GM15510 (cell line): ENCODE results near the gene PLEKHM3.

Experiments used
- POLR2A ChIP-seq: IDR thresholded peaks from 3 replicates; pipeline ENCODE4 v1.6.1; 2011; ENCODE audit warnings: borderline replicate concordance; ENCODE audit not compliant: insufficient read length; ENCODE audit errors: extremely low read depth

The PLEKHM3 gene

GRCh38 chr2:207930747-207931146 is 94.6 kb downstream of the PLEKHM3 start:
- no peak for TF ChIP-seq POLR2A

DNA sequence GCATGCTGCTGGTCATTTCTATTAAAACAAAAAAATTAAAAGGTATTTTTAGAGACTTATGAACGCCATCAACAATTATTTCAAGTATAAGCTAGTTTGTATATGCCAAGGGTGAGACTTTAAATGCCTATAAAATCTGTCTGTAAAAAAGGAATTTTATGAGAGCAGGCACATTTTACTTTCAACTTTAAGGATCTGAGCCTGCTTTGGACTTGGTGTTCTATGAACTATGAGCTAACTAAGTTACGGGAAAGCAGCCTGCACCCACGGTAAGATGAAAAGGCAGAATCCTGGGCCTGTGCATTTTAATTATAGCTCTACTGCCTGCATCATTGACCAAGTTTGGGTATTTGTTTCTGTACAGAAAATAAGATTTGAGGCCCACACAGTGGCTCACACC is 95.4 kb downstream of the PLEKHM3 start:
- TF ChIP-seq POLR2A, result no peak

DNA sequence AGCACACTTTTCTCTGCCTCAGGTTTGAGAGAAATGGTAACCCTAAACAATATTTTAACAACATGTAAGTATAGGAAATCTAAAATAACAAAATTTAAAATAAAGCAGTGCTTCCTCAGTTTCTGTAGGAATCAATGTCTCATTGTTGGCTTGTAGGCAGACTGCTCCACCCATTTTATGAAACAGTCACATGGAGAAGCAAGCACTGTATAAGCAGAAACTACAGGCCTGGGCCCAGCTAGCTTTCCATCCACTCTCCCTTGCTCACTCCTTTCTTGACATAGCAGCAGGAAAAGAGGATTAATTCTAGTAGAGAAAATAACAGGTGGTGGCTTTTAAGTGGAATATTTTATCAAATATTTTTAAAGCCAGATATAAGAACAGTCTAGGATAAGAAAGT is 97.2 kb downstream of the PLEKHM3 start:
- TF ChIP-seq POLR2A, result no peak

DNA sequence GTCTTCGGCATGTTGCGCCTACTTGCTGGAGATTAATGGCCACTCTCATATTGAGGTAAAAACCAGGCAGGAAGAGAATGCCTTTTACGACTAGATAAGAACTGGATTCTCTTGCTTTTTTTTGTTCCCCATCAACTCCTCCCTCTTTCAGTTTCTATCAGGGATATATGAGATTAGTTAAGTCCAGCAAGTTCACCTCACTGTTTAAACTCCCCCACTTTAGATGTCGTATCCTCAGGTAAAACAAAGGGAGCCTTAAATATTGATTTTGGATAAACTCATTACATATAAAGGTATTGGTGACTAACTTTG is 98.4 kb downstream of the PLEKHM3 start:
- TF ChIP-seq POLR2A, result no peak

DNA sequence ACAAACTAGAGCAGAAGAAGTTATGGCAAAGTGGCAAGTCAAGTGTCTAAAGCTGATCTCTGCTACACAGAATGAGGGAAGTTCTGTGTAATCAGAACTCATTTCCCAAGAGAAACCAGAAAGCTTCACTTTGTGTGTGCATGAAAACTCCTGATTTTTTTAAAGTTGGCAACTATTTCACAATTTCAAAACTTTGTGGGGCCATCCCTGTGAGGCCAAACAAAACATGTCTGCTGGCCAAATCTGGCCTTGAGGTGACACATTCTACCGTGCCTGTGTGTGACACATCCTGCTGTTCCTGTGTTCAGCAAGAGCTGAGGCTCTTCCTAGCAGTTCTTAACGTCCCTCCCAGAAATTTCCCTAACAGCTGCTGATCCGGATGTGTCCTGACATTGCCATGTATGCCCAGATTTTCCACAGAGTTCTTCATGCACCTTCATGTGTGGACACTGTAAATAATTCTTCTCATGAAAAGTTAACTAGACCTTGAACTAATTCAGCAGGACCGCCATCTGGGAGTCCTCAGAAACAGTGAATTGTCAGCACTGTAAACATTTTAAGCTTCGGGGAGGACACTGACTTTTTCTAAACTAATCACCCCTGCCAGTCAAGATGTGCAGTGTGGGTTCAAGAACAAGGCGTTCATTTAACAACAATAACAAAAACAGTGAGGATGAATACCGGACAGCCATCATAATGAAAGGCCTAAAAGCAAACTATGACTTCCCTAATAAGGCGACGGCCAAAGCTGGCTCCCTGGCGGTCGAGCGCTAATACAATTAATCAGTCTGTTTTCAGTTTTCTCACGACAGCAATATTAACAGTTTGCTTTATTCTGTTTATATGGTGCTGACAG is 99.0 kb downstream of the PLEKHM3 start:
- TF ChIP-seq POLR2A, result no peak

DNA sequence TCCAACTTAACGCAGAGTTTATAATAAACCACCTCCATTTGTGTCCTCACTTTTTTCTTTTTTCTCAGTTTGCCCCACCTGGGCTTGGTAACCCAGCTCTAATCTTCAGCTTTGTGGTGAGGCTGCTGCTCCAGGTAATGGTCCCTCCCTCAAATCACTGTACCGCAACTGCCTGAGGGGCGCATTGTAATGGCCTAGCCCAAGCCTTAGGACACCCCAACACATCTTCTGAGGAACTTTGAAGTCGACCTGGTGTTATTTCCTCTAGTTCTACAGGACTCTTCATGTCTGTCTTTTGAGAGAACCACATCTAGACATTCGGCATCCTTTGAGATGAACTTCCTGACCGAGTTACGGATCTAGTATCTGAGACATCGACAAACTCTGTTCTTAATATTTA is 99.7 kb downstream of the PLEKHM3 start:
- no peak for TF ChIP-seq POLR2A

DNA sequence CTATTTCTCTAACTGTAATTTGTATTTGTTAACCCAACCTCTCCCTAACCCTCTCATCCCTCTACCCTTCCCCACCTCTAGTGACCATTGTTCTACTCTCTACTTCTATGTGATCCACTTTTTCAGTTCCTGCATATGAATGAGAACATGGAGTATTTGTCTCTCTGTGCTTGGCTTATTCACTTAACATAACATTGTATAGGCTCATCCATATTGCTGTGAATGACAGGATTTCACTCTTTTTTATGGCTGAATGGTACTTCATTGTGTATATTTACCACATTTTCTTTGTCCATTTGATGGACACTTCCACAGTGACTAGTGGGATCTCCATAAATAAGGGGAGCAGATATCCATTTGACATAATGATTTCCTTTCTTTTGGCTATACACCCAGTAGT is 103.7 kb downstream of the PLEKHM3 start:
- TF ChIP-seq POLR2A, result no peak

DNA sequence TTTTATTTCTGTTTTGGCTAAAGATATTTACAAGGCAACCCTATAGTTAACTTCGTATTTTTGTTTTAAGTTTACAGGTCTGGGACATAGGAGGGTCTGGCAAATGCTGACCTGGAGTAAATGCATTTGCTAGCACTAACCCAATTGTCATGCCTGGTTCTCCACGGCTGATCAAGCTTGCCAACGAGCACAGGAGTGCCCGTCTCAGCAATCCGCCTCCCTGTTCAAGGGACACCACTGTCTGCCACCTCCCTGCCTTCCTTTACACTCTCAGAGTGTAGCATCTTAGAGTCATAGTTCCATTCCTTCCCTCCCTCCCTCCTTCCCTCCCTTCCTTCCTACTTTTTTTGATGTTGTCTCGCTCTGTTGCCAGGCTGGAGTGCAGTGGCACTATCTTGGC is 104.6 kb downstream of the PLEKHM3 start:
- no peak for TF ChIP-seq POLR2A

DNA sequence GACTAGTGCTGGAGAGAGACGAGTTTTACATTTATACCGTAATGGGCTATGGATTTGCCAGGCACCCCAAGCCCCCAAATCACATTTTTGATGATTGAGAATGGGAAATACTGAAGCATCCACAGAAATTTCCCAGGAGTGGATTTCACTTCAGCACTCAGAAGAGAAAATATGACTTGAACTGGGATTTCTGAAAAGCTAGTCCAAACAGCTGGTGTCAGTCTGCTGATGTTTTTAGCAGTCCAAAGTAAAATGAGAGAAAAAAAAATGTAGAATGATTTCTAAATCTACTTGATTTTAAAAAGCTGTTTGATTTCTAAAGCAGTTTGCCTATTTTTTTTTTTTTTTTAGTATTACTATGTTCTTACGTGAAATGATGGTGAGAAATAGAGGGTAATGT is 105.0 kb downstream of the PLEKHM3 start:
- no peak for TF ChIP-seq POLR2A

GRCh38 chr2:207919164-207919919 is 106.0 kb downstream of the PLEKHM3 start:
- TF ChIP-seq POLR2A, result no peak

GRCh38 chr2:207914716-207915115 is 110.6 kb downstream of the PLEKHM3 start:
- no peak for TF ChIP-seq POLR2A

DNA sequence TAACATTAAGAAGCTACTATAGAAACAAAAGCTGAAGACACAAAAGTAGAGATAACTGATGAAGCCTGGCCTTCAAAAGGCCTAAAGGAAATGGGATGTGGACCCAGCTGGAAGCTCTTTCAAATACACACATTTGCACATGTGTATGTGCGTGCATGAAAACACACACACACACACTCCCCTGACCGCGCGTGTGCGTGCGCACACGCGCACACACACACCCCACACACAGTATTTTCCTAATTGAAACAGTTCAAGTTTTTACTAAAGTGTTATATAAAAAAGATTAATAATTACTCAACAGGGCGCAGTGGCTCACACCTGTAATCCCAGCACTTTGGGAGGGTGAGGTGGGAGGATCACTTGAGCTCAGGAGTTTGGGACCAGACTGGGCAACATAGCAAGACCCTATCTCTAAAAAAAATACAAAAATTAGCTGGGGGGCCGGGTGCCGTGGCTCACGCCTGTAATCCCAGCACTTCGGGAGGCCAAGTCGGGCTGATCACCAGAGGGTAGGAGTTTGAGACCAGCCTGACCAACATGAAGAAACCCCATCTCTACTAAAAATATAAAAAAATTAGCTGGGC is 111.5 kb downstream of the PLEKHM3 start:
- no peak for TF ChIP-seq POLR2A

DNA sequence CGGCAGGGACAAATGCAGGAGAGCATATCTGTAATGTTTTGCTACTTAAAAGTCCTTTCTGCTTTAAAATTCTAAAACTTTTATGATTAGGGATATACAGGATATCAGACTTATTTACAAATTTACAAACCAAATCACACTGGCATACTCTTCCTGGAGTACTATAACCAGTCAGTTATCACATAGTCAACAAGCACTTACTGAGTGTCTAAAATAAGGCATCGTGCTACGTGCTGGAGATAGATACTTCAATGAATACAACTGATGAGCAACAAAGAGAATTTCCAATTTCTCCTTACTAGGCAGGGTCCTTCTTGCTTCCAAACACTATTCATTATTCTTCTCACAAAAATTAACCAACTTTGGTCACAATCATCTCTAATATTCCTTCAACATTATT is 113.5 kb downstream of the PLEKHM3 start:
- no peak for TF ChIP-seq POLR2A

GRCh38 chr2:207911215-207911614 is 114.1 kb downstream of the PLEKHM3 start:
- TF ChIP-seq POLR2A, result no peak

- TF ChIP-seq POLR2A, result no peak
Observed at GRCh38 chr2:207905546-207905945, 119.8 kb downstream of the PLEKHM3 start.

DNA sequence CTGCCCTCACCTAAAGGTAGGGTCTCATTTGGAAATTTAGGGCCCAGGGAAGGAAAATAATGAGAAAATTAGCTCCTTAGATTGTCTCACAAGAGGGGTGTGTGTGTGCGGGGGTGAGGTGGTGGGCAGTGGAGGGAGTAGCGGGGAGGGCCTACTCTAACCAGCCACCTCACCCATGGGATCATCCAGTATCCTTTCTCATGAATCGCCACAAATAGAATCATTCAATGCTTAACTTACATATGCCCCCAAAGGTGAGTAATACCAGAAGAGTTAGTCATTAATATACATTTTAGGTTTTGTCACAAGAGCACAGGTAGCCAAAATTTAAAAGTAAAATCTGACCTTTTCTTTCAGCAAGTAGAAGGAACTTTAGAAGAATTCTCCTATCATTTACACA is 122.1 kb downstream of the PLEKHM3 start:
- TF ChIP-seq POLR2A, result no peak
